A673 (cell line): ENCODE results near the gene KBTBD12.

Experiments used
- CTCF ChIP-seq: fragments of 300-800, 200-600 bp; sonication (generic); conservative IDR thresholded peaks from 2 replicates; pipeline ENCODE4 v1.5.1; 2017; ENCODE audit warnings: low read depth, mild to moderate bottlenecking, antibody characterized with exemption, low read length, moderate library complexity, mixed read lengths
- EZH2 ChIP-seq: fragments of 200-600 bp; sonication (generic); IDR thresholded peaks from 2 replicates; pipeline ENCODE4 v1.6.1; 2017; ENCODE audit warnings: borderline replicate concordance, low read depth, mild to moderate bottlenecking, mixed read lengths, antibody characterized with exemption, low read length; ENCODE audit not compliant: poor library complexity, severe bottlenecking

DNA sequence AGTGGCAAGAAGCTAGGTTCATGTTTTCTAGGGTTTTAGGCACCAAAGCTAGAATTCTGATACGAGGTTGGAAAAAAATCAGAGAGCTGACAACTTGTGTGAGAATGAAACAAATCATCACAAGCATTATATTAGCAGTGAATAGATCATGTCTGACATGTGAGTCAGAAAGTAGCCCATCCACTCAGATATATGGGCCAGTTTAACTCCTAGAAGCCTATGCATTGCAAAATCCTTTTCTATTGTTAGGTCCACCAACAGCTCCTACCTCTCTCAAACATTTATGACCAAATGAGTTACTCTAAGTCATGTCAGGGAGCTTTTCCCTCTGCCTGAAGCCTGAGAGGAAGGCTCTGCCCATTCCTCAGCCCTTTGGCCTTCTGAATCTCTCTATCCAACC, 44.0 kb downstream of the KBTBD12 start:
- TF ChIP-seq CTCF: no peak
- no peak for TF ChIP-seq EZH2
